DND-41 (cell line): Measurements from ENCODE around the gene LHPP.

ENCODE experiments used
- ATAC-seq: fragments of 200-7000 bp; cut with Tn5 transposase; 3 replicates; pipeline ENCODE4 v1.9.1; 2021; ENCODE audit warnings: low read depth; ENCODE audit not compliant: insufficient read depth
- DNase-seq: peaks from one replicate; pipeline ENCODE4 v3.0.0-alpha.2; 2020
- H2AFZ ChIP-seq: 2 replicates; pipeline ENCODE4 v1.6.0; 2012; ENCODE audit warnings: low read depth, low read length
- H3K27ac ChIP-seq: 2 replicates; pipeline ENCODE4 v1.5.1; 2012; ENCODE audit warnings: low read length, inconsistent platforms
- H3K27me3 ChIP-seq: fragments of 200-600 bp; sonication (generic); 2 replicates; pipeline ENCODE4 v1.6.0; 2012; ENCODE audit warnings: low read length, mild to moderate bottlenecking, inconsistent platforms; ENCODE audit not compliant: insufficient read depth, poor library complexity
- H3K36me3 ChIP-seq: 2 replicates; pipeline ENCODE4 v1.5.1; 2012; ENCODE audit warnings: low read length, inconsistent platforms; ENCODE audit not compliant: insufficient read depth
- H3K4me1 ChIP-seq: 2 replicates; pipeline ENCODE4 v1.5.1; 2012; ENCODE audit warnings: mild to moderate bottlenecking, low read length; ENCODE audit not compliant: insufficient read depth
- H3K4me2 ChIP-seq: 2 replicates; pipeline ENCODE4 v1.6.0; 2012; ENCODE audit warnings: mild to moderate bottlenecking, moderate library complexity, low read length, inconsistent platforms; ENCODE audit not compliant: insufficient read depth
- H3K4me3 ChIP-seq, 2 experiments: fragments of 200-600 bp in 1 of 2; shearing (Covaris generic) in 1 of 2; 2 replicates each; pipeline ENCODE4 v1.5.1; 2012 to 2016; ENCODE audit warnings: inconsistent platforms in 2 of 2, low read length in 2 of 2, mild to moderate bottlenecking in 2 of 2, low read depth in 1 of 2, moderate library complexity in 1 of 2
- H3K79me2 ChIP-seq: 2 replicates; pipeline ENCODE4 v1.6.0; 2012; ENCODE audit warnings: low read length, inconsistent platforms; ENCODE audit not compliant: insufficient read depth
- H3K9ac ChIP-seq: 2 replicates; pipeline ENCODE4 v1.6.0; 2012; ENCODE audit warnings: low read depth, mild to moderate bottlenecking, inconsistent platforms, low read length, moderate library complexity
- H3K9me3 ChIP-seq: 2 replicates; pipeline ENCODE4 v1.5.1; 2012; ENCODE audit warnings: low read length, moderate library complexity, mild to moderate bottlenecking, inconsistent platforms; ENCODE audit not compliant: insufficient read depth, severe bottlenecking
- H4K20me1 ChIP-seq: 2 replicates; pipeline ENCODE4 v1.6.0; 2012; ENCODE audit warnings: low read length; ENCODE audit not compliant: insufficient read depth
- EZH2 ChIP-seq: IDR thresholded peaks from 3 replicates; pipeline ENCODE4 v1.6.1; 2012; ENCODE audit warnings: borderline replicate concordance, low read depth, mild to moderate bottlenecking, moderate library complexity, low read length, inconsistent platforms; ENCODE audit not compliant: severe bottlenecking
- TF ChIP-seq, protein P1 (sequence below): IDR thresholded peaks from 2 replicates; pipeline ENCODE4 v1.5.1; 2012; ENCODE audit warnings: borderline replicate concordance, low read length, moderate library complexity, mild to moderate bottlenecking; ENCODE audit not compliant: poor library complexity, severe bottlenecking; ENCODE audit errors: extremely low read depth

The LHPP gene

GRCh38 chr10:124416733-124417132 lies 44.9 kb upstream of the LHPP start:
- Histone ChIP-seq H2AFZ (no peak overlapping the region), H3K36me3 (no peaks in the 10 kb centered on the region), H3K27ac (no peak overlapping the region), H3K9ac (no peak overlapping the region), H3K4me1 (no peaks in the 10 kb centered on the region), H3K9me3 (no peaks in the 10 kb centered on the region), H3K27me3 (peaks cover 7% of the 10 kb centered on the region), H3K4me3 (no peak overlapping the region), H3K4me2 (no peak overlapping the region), H3K79me2 (no peaks in the 10 kb centered on the region), H4K20me1 (no peaks in the 10 kb centered on the region)
- TF ChIP-seq EZH2 = no peak
- TF ChIP-seq, protein P1, sequence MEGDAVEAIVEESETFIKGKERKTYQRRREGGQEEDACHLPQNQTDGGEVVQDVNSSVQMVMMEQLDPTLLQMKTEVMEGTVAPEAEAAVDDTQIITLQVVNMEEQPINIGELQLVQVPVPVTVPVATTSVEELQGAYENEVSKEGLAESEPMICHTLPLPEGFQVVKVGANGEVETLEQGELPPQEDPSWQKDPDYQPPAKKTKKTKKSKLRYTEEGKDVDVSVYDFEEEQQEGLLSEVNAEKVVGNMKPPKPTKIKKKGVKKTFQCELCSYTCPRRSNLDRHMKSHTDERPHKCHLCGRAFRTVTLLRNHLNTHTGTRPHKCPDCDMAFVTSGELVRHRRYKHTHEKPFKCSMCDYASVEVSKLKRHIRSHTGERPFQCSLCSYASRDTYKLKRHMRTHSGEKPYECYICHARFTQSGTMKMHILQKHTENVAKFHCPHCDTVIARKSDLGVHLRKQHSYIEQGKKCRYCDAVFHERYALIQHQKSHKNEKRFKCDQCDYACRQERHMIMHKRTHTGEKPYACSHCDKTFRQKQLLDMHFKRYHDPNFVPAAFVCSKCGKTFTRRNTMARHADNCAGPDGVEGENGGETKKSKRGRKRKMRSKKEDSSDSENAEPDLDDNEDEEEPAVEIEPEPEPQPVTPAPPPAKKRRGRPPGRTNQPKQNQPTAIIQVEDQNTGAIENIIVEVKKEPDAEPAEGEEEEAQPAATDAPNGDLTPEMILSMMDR = no peak
- ATAC-seq (no peak), DNase-seq (no peak)

- no peak overlapping the region for H3K27ac ChIP-seq
- H3K36me3 ChIP-seq = no peaks in the 10 kb centered on the region
- H3K4me1 ChIP-seq = no peaks in the 10 kb centered on the region
- ATAC-seq (no peak), DNase-seq (no peak)
- H3K79me2 ChIP-seq = no peaks in the 10 kb centered on the region
- no peak overlapping the region for H3K4me3 ChIP-seq
- no peak overlapping the region for H3K4me2 ChIP-seq
- peaks cover 7% of the 10 kb centered on the region for H3K27me3 ChIP-seq
- TF ChIP-seq EZH2 = no peak
- TF ChIP-seq, protein P1 = no peak
- H4K20me1 ChIP-seq = no peaks in the 10 kb centered on the region
- no peak overlapping the region for H2AFZ ChIP-seq
- no peaks in the 10 kb centered on the region for H3K9me3 ChIP-seq
- H3K9ac ChIP-seq = no peak overlapping the region
These were observed 43.5 kb upstream of the LHPP start for GRCh38 chr10:124417895-124418725.

DNA sequence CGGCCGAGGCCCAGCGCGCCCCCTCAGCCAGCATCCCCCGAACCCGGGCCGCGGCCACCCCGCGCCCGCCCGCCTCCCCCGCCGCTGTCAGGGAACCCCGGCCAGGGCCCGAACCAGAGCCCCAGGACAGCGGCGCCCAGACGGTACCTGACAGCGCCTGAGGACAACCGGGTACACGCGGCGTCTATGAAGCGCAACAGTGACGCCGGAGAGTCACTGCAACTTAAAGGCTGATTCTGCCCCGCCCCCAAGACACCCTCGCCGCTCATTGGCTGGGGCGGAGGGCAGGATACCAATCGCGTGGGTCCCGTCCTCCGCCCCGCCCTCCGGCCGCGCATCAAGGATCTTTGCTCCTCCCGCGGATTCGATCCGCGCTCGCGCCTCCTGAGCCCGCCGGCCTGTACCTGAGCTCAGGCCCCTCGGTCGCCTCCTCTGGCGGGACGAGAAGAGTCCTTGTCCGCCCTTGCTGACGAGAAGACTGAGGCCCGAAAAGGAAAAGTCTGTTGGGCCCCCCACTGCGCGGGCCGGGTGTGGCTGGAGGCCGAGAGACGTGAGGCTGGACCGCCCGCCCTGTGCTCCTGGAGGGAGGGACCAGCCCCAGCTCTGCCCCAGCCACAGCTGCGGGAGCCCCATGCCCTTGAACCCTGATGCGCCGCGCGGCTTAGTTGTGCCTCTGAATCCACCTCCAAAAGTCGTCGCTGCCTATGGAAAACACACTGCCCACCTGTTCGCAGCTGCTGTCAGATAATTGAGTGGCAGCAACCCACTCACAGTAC lies 42.7 kb upstream of the LHPP start, which contains the start of gene OAT:
Gene OAT (minus strand): TSS at position 198 of the 776 bp plus-strand sequence. CDS start 6,752 bp downstream, outside the sequence.
- Histone ChIP-seq H3K27ac (no peak within 1 kb of the TSS), H3K27me3 (peaks cover 7% of the 10 kb centered on the region), H3K36me3 (no peaks in the 10 kb centered on the region), H3K4me2 (no peak within 1 kb of the TSS), H2AFZ (no peak within 1 kb of the TSS), H3K4me1 (no peaks in the 10 kb centered on the region), H3K9me3 (no peaks in the 10 kb centered on the region), H3K4me3 (no peak within 1 kb of the TSS), H3K9ac (no peak within 1 kb of the TSS), H3K79me2 (no peaks in the 10 kb centered on the region), H4K20me1 (no peaks in the 10 kb centered on the region)
- TF ChIP-seq EZH2 = no peak
- TF ChIP-seq, protein P1 = no peak
- DNase-seq (no peak), ATAC-seq (no peak)
